ENCODE results near the gene ABCC5.

The ABCC5 gene

DNA sequence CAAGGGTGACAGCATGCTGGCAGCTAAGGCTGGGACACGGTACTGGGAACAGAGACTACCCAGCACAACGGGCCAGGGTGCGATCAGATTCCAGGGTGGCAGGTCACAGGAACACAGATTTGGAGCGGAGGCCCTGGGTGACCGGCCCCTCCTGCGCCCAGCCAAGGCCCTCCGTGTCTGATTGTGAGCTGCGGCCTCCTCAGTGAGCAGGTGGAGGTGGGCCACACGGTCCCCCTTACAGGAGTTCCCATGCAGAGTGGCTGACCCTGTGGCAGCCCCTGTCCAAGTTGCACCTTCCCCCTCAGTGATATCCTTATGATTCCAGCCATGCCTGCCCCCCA lies 104.1 kb downstream of the ABCC5 start:
- Histone ChIP-seq H3K9me3 (no peaks in the 10 kb centered on the region), H3K9ac (no peak overlapping the region), H3K36me3 (no peaks in the 10 kb centered on the region), H3K27ac (no peak overlapping the region), H4K20me1 (no peaks in the 10 kb centered on the region), H3K27me3 (no peaks in the 10 kb centered on the region), H3K4me3 (no peak overlapping the region), H3K4me2 (no peak overlapping the region), H3K4me1 (no peaks in the 10 kb centered on the region)
- TF ChIP-seq Cebpa-rat (IDR thresholded peaks at IDR 0.05), result no peak

GRCh38 chr3:183912895-183913579 lies 104.6 kb downstream of the ABCC5 start:
- Histone ChIP-seq H4K20me1 (no peaks in the 10 kb centered on the region), H3K4me1 (no peaks in the 10 kb centered on the region), H3K27ac (no peak overlapping the region), H3K9ac (no peak overlapping the region), H3K4me2 (no peak overlapping the region), H3K9me3 (no peaks in the 10 kb centered on the region), H3K27me3 (no peaks in the 10 kb centered on the region), H3K36me3 (no peaks in the 10 kb centered on the region), H3K4me3 (no peak overlapping the region)
- TF ChIP-seq Cebpa-rat (IDR thresholded peaks at IDR 0.05), result no peak

- no peak overlapping the region for H3K9ac ChIP-seq
- no peaks in the 10 kb centered on the region for H3K36me3 ChIP-seq
- no peaks in the 10 kb centered on the region for H3K4me1 ChIP-seq
- H3K4me3 ChIP-seq, result no peak overlapping the region
- no peak overlapping the region for H3K4me2 ChIP-seq
- TF ChIP-seq Cebpa-rat (IDR thresholded peaks at IDR 0.05), result no peak
- H3K27me3 ChIP-seq, result no peaks in the 10 kb centered on the region
- no peak overlapping the region for H3K27ac ChIP-seq
- no peaks in the 10 kb centered on the region for H3K9me3 ChIP-seq
- no peaks in the 10 kb centered on the region for H4K20me1 ChIP-seq
These were observed 105.7 kb downstream of the ABCC5 start for GRCh38 chr3:183911763-183912506.

GRCh38 chr3:183911087-183911486 lies 106.6 kb downstream of the ABCC5 start:
- Histone ChIP-seq H3K9ac (no peak overlapping the region), H3K4me1 (no peaks in the 10 kb centered on the region), H3K4me2 (no peak overlapping the region), H3K36me3 (no peaks in the 10 kb centered on the region), H3K27ac (no peak overlapping the region), H4K20me1 (no peaks in the 10 kb centered on the region), H3K4me3 (no peak overlapping the region), H3K27me3 (no peaks in the 10 kb centered on the region), H3K9me3 (no peaks in the 10 kb centered on the region)
- no peak for TF ChIP-seq Cebpa-rat (IDR thresholded peaks at IDR 0.05)

- Histone ChIP-seq H4K20me1 (no peaks in the 10 kb centered on the region), H3K4me2 (no peak overlapping the region), H3K9me3 (no peaks in the 10 kb centered on the region), H3K4me1 (no peaks in the 10 kb centered on the region), H3K4me3 (no peak overlapping the region), H3K9ac (no peak overlapping the region), H3K36me3 (no peaks in the 10 kb centered on the region), H3K27me3 (no peaks in the 10 kb centered on the region), H3K27ac (no peak overlapping the region)
- no peak for TF ChIP-seq Cebpa-rat (IDR thresholded peaks at IDR 0.05)
These were observed 108.6 kb downstream of the ABCC5 start for GRCh38 chr3:183909030-183909600.

GRCh38 chr3:183907911-183908331 lies 109.8 kb downstream of the ABCC5 start:
- Histone ChIP-seq H3K9ac (no peak overlapping the region), H3K4me1 (no peaks in the 10 kb centered on the region), H3K4me2 (no peak overlapping the region), H4K20me1 (no peaks in the 10 kb centered on the region), H3K27me3 (no peaks in the 10 kb centered on the region), H3K4me3 (no peak overlapping the region), H3K36me3 (no peaks in the 10 kb centered on the region), H3K27ac (no peak overlapping the region), H3K9me3 (no peaks in the 10 kb centered on the region)
- TF ChIP-seq Cebpa-rat (IDR thresholded peaks at IDR 0.05), result no peak

DNA sequence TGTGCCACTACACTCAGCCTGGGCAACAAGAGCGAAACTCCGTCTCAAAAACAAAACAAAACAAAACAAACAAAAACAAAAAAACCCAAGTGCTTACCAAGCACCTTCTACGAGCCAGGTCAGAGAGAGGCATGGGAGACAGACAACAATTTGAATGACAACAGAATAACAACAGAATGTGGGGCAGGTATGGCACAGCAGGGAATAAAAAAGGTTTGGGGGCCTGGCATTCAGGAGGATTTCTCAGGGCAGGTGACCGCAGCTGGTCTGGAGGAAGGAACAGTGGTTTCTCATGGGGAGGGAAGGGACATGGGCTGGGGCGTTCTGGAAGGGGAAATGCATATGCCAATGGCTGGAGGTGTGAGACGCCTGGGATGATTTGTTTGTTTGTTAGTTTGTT lies 110.5 kb downstream of the ABCC5 start:
- Histone ChIP-seq H4K20me1 (no peaks in the 10 kb centered on the region), H3K4me3 (no peak overlapping the region), H3K4me2 (no peak overlapping the region), H3K9ac (no peak overlapping the region), H3K9me3 (no peaks in the 10 kb centered on the region), H3K4me1 (no peaks in the 10 kb centered on the region), H3K27ac (no peak overlapping the region), H3K36me3 (no peaks in the 10 kb centered on the region), H3K27me3 (no peaks in the 10 kb centered on the region)
- no peak for TF ChIP-seq Cebpa-rat (IDR thresholded peaks at IDR 0.05)

- Histone ChIP-seq H3K9me3 (no peaks in the 10 kb centered on the region), H3K4me3 (no peak overlapping the region), H4K20me1 (no peaks in the 10 kb centered on the region), H3K9ac (no peak overlapping the region), H3K4me1 (no peaks in the 10 kb centered on the region), H3K4me2 (no peak overlapping the region), H3K36me3 (no peaks in the 10 kb centered on the region), H3K27ac (no peak overlapping the region), H3K27me3 (no peaks in the 10 kb centered on the region)
- no peak for TF ChIP-seq Cebpa-rat (IDR thresholded peaks at IDR 0.05)
These were observed 111.3 kb downstream of the ABCC5 start for GRCh38 chr3:183906234-183906921.

DNA sequence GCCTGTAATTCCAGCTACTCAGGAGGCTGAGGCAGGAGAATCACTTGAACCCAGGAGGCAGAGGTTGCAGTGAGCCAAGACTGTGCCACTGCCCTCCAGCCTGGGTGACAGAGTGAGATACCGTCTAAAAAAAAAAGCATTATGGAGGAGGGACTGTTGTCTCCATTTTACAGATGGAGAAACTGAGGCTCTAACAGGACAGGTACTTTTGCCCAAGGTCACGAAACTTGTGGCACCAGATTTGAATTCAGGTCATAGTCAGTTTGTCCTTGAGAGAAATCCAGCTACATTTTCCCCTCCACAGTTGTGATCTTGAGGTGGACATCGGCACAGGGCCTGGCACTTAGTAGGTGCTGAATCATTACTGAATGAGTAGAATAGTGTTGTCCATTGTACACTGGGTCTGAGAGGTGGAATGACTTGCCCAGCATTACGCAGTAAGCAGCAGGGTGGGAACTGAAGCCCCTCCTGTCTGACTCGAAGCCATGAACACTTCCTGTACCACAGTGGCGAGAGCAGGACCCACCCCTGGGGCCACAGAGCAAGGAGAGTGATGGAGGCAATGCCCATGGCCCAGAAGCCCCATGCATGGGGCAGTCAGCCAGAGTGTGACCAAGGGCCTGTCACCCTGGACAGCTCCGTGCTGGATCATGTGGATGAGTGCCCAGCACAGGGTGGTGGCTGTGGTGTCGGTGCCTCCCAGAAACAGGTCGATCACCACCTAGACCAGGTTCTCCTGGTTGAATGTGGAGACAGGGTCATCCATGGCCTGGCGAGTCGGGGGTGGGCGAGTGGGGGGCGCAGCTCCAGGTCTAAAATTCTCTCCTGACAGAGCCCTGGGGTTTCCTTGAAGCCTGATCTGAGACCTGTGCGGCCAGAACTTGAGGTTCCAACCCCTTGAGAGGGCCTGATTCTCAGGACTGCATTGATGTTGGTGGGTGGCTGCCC lies 112.6 kb downstream of the ABCC5 start:
- H3K4me2 ChIP-seq, result no peak overlapping the region

More for the DNA sequence above, 112.6 kb downstream of the ABCC5 start:
- Histone ChIP-seq H4K20me1 (no peaks in the 10 kb centered on the region), H3K27me3 (no peaks in the 10 kb centered on the region), H3K4me3 (no peak overlapping the region), H3K9ac (no peak overlapping the region), H3K4me1 (no peaks in the 10 kb centered on the region), H3K36me3 (no peaks in the 10 kb centered on the region), H3K27ac (no peak overlapping the region), H3K9me3 (peaks cover 8% of the 10 kb centered on the region)
- no peak for TF ChIP-seq Cebpa-rat (IDR thresholded peaks at IDR 0.05)

Measured in BLaER1 (cell line).